Hepatocyte (in vitro differentiated cells): ENCODE measurements around the gene EIF4E3.

Source experiments
- EZH2 ChIP-seq: fragments of 200-600 bp; sonication (generic); IDR thresholded peaks from 2 replicates; pipeline ENCODE4 v1.6.1; 2016; ENCODE audit warnings: antibody characterized with exemption, mild to moderate bottlenecking, borderline replicate concordance
- TF ChIP-seq, protein P1 (sequence below): fragments of 200-600 bp; sonication (generic); IDR thresholded peaks from 2 replicates; pipeline ENCODE4 v1.5.1; 2016; ENCODE audit warnings: antibody characterized with exemption, mild to moderate bottlenecking; ENCODE audit not compliant: poor library complexity

DNA sequence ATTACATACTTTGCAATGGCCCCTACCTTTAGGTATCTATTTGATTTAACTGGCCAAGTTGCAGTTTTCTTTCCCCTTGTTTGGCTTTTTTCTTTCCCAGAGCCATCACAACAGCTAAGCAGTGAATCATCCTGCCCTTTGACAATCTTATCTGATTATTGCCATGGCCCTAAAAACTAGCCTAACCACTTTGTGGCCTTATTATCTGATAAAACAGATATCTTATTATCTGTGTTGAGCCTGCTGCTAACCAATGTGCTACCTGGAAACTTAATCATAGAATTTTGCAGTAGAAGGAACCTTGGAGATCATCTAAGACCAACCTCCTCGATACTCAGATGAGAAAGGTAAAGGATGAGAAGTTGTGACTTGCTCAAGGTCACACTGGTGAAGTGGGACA, 37.1 kb downstream of the EIF4E3 start:
- no peak for TF ChIP-seq EZH2
- TF ChIP-seq, protein P1, sequence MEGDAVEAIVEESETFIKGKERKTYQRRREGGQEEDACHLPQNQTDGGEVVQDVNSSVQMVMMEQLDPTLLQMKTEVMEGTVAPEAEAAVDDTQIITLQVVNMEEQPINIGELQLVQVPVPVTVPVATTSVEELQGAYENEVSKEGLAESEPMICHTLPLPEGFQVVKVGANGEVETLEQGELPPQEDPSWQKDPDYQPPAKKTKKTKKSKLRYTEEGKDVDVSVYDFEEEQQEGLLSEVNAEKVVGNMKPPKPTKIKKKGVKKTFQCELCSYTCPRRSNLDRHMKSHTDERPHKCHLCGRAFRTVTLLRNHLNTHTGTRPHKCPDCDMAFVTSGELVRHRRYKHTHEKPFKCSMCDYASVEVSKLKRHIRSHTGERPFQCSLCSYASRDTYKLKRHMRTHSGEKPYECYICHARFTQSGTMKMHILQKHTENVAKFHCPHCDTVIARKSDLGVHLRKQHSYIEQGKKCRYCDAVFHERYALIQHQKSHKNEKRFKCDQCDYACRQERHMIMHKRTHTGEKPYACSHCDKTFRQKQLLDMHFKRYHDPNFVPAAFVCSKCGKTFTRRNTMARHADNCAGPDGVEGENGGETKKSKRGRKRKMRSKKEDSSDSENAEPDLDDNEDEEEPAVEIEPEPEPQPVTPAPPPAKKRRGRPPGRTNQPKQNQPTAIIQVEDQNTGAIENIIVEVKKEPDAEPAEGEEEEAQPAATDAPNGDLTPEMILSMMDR: no peak
